ENCODE data around the gene MYB.
"Not testable (repeated sequence)": the region's sequence is repeated elsewhere in the genome, so short reads cannot be mapped to it uniquely, and the experiment has no call there.

The MYB gene

GRCh38 chr6:135180542-135181332 is at the start of gene MYB:
Gene MYB (plus strand): TSS chr6:135181308. CDS start chr6:135181514, 206 bp downstream.
- peak; percentile 47 for DNase-seq

- no peak for DNase-seq
Observed at GRCh38 chr6:135132776-135133175, 48.3 kb upstream of the MYB start.

- DNase-seq: no peak
Observed at GRCh38 chr6:135135835-135136234, 45.3 kb upstream of the MYB start.

GRCh38 chr6:135137826-135138225 is 43.3 kb upstream of the MYB start:
- no peak for DNase-seq

GRCh38 chr6:135141182-135141581 is 39.9 kb upstream of the MYB start:
- no peak for DNase-seq

- no peak for DNase-seq
Observed at GRCh38 chr6:135141728-135142127, 39.4 kb upstream of the MYB start.

- DNase-seq: not testable (repeated sequence)
Observed at GRCh38 chr6:135142232-135142631, 38.9 kb upstream of the MYB start.

- no peak for DNase-seq
Observed at GRCh38 chr6:135144673-135145062, 36.4 kb upstream of the MYB start.

GRCh38 chr6:135145063-135145800 is 35.9 kb upstream of the MYB start:
- DNase-seq: peak; percentile 33

GRCh38 chr6:135146162-135146934 is 34.8 kb upstream of the MYB start:
- no peak for DNase-seq

GRCh38 chr6:135147637-135148592 is 33.2 kb upstream of the MYB start:
- no peak for DNase-seq

- no peak for DNase-seq
Observed at GRCh38 chr6:135148889-135149288, 32.2 kb upstream of the MYB start.

- DNase-seq: peak; percentile 39
Observed at GRCh38 chr6:135149376-135149775, 31.7 kb upstream of the MYB start.

GRCh38 chr6:135150481-135150880 is 30.6 kb upstream of the MYB start:
- DNase-seq: not testable (repeated sequence)

- not testable (repeated sequence) for DNase-seq
Observed at GRCh38 chr6:135154125-135154524, 27.0 kb upstream of the MYB start.

- no peak for DNase-seq
Observed at GRCh38 chr6:135158397-135158796, 22.7 kb upstream of the MYB start.

GRCh38 chr6:135159531-135159930 is 21.6 kb upstream of the MYB start:
- no peak for DNase-seq

GRCh38 chr6:135161411-135162395 is 19.4 kb upstream of the MYB start:
- no peak for DNase-seq

- DNase-seq: no peak
Observed at GRCh38 chr6:135162678-135163439, 18.2 kb upstream of the MYB start.

- DNase-seq: no peak
Observed at GRCh38 chr6:135163440-135163738, 17.7 kb upstream of the MYB start.

Measured in KG1 (cell line).